HCT116 (cell line): ENCODE measurements around the gene FAF2. TPM values are rescaled to one million over a fixed set of nuclear protein-coding genes. Genes with fewer than 3 reads are reported as not detected.

Source experiments
- ATAC-seq: fragments of 200-7000 bp; cut with Tn5 transposase; 2 replicates; pipeline ENCODE4 v1.9.1; 2020; ENCODE audit warnings: mild to moderate bottlenecking, moderate library complexity
- BruUV-seq: library from RNA; stranded (reverse); fragments of 400-500 nt; replicated peaks from 2 replicates; lab custom pipeline; 2021; lab: Mats Ljungman, UMichigan
- CTCF ChIA-PET: fragments of 300-600 bp; sonication (Branson Sonifier 250); formaldehyde crosslinking; loops from one replicate; lab custom pipeline; 2021; ENCODE audit warnings: antibody characterized with exemption; lab: Charles Lee
- POLR2A ChIA-PET: fragments of 300-600, 350-600 bp; sonication (Branson Sonifier 250); formaldehyde crosslinking; loops from one replicate; lab custom pipeline; 2021; ENCODE audit warnings: antibody characterized with exemption; lab: Charles Lee
- RAD21 ChIA-PET, 2 experiments: fragments of 300-600 bp; sonication (Branson Sonifier 250); formaldehyde crosslinking; loops; one replicate each; lab custom pipeline; 2023; ENCODE audit warnings: low total read pairs in 2 of 2; ENCODE audit not compliant: uncharacterized antibody in 2 of 2, unreplicated experiment in 2 of 2, low non-redundant PET in 1 of 2; lab: Charles Lee
- DNase-seq: peaks from one replicate; pipeline ENCODE4 v3.0.0-alpha.2; 2010; ENCODE audit warnings: low read depth, low spot score
- H2AFZ ChIP-seq: fragments of 200-600 bp; shearing (Covaris generic), sonication (generic); 2 replicates; pipeline ENCODE4 v1.6.1; 2017; ENCODE audit warnings: low read depth, mixed run types, mixed read lengths, antibody characterized with exemption, low read length; ENCODE audit not compliant: poor library complexity, severe bottlenecking
- H3K27ac ChIP-seq: 2 replicates; pipeline ENCODE4 v1.5.1; 2012; ENCODE audit warnings: low read depth, low read length
- H3K27me3 ChIP-seq: fragments of 200-600 bp; sonication (generic); 2 replicates; pipeline ENCODE4 v1.6.1; 2016; ENCODE audit warnings: mixed run types, low read length, mixed read lengths; ENCODE audit not compliant: insufficient read depth
- H3K36me3 ChIP-seq, 2 experiments: fragments of 200-500 bp in 1 of 2; fragments of 200-600 bp in 1 of 2; sonication (Bioruptor generic) in 1 of 2; sonication (generic) in 1 of 2; 2 replicates each; pipeline versions ENCODE4 v1.5.1 to v1.6.1; 2014 to 2016; ENCODE audit warnings: low read length in 2 of 2, inconsistent platforms in 1 of 2, mixed read lengths in 1 of 2, mixed run types in 1 of 2; ENCODE audit not compliant: insufficient read depth in 2 of 2, control insufficient read depth in 1 of 2
- H3K4me1 ChIP-seq, 2 experiments: fragments of 200-600 bp in 1 of 2; sonication (generic) in 1 of 2; 2 replicates each; pipeline versions ENCODE4 v1.5.1 to v1.6.1; 2012 to 2017; ENCODE audit warnings: low read length in 2 of 2, inconsistent platforms in 1 of 2, mild to moderate bottlenecking in 1 of 2, mixed read lengths in 1 of 2, mixed run types in 1 of 2, moderate library complexity in 1 of 2; ENCODE audit not compliant: insufficient read depth in 2 of 2, control insufficient read depth in 1 of 2
- H3K4me2 ChIP-seq: fragments of 200-600 bp; sonication (generic); 2 replicates; pipeline ENCODE4 v1.6.1; 2017; ENCODE audit warnings: mixed run types, low read length, mixed read lengths
- H3K4me3 ChIP-seq, 2 experiments: fragments of 200-600 bp in 1 of 2; sonication (generic) in 1 of 2; replicated peaks in 1 of 2; 2 replicates each; pipeline ENCODE4 v1.5.1; 2011 to 2016; ENCODE audit warnings: low read length in 2 of 2, control low read depth in 1 of 2, low read depth in 1 of 2, mild to moderate bottlenecking in 1 of 2, mixed read lengths in 1 of 2, mixed run types in 1 of 2
- H3K79me2 ChIP-seq: fragments of 200-600 bp; sonication (generic); 2 replicates; pipeline ENCODE4 v1.6.1; 2017; ENCODE audit warnings: mild to moderate bottlenecking, mixed run types, low read length, moderate library complexity, mixed read lengths; ENCODE audit not compliant: insufficient read depth
- H3K9ac ChIP-seq: fragments of 200-600 bp; sonication (generic); 2 replicates; pipeline ENCODE4 v1.6.1; 2016; ENCODE audit warnings: low read length, mixed read lengths
- H3K9me2 ChIP-seq: fragments of 200-600 bp; sonication (generic), shearing (Covaris generic); 2 replicates; pipeline ENCODE4 v1.6.1; 2017; ENCODE audit warnings: mixed run types, mild to moderate bottlenecking, moderate library complexity; ENCODE audit not compliant: insufficient read depth
- H3K9me3 ChIP-seq, 2 experiments: fragments of 200-500 bp in 1 of 2; fragments of 200-600 bp in 1 of 2; sonication (Bioruptor generic) in 1 of 2; sonication (generic) in 1 of 2; 2 replicates each; pipeline ENCODE4 v1.6.1; 2014 to 2017; ENCODE audit warnings: low read length in 2 of 2, mixed read lengths in 2 of 2, inconsistent platforms in 1 of 2, low read depth in 1 of 2, mild to moderate bottlenecking in 1 of 2, mixed run types in 1 of 2, moderate library complexity in 1 of 2; ENCODE audit not compliant: control insufficient read depth in 1 of 2, insufficient read depth in 1 of 2
- H4K20me1 ChIP-seq: fragments of 200-600 bp; sonication (generic), shearing (Covaris generic); 2 replicates; pipeline ENCODE4 v1.6.1; 2017; ENCODE audit warnings: mixed run types, mild to moderate bottlenecking, moderate library complexity; ENCODE audit not compliant: insufficient read depth
- ATF3 ChIP-seq: IDR thresholded peaks from 2 replicates; pipeline ENCODE4 v1.6.1; 2012
- CBX3 ChIP-seq: IDR thresholded peaks from 2 replicates; pipeline ENCODE4 v1.6.1; 2012; ENCODE audit warnings: low read depth
- CEBPB ChIP-seq: IDR thresholded peaks from 2 replicates; pipeline ENCODE4 v1.6.1; 2012; ENCODE audit warnings: low read depth
- CTCF ChIP-seq, 3 experiments: fragments of 200-600 bp in 1 of 3; sonication (generic) in 1 of 3; IDR thresholded peaks in 2 of 3; conservative IDR thresholded peaks in 1 of 3; 2 replicates each; pipeline ENCODE4 v1.5.1; 2012 to 2017; ENCODE audit warnings: low read depth in 2 of 3, low read length in 2 of 3, antibody characterized with exemption in 1 of 3, borderline replicate concordance in 1 of 3, control low read depth in 1 of 3, mild to moderate bottlenecking in 1 of 3, mixed read lengths in 1 of 3, mixed run types in 1 of 3, moderate library complexity in 1 of 3; ENCODE audit not compliant: insufficient read depth in 1 of 3
- ELF1 ChIP-seq: IDR thresholded peaks from 2 replicates; pipeline ENCODE4 v1.6.1; 2012; ENCODE audit warnings: low read depth, borderline replicate concordance
- EZH2phosphoT487 ChIP-seq: fragments of 200-600 bp; IDR thresholded peaks from 2 replicates; pipeline ENCODE4 v1.6.1; 2018; ENCODE audit warnings: antibody characterized with exemption, borderline replicate concordance
- FOSL1 ChIP-seq: IDR thresholded peaks from 2 replicates; pipeline ENCODE4 v1.6.1; 2012; ENCODE audit warnings: low read depth
- JUND ChIP-seq: IDR thresholded peaks from 2 replicates; pipeline ENCODE4 v1.6.1; 2012
- POLR2AphosphoS5 ChIP-seq: IDR thresholded peaks from 2 replicates; pipeline ENCODE4 v1.6.1; 2011; ENCODE audit warnings: mild to moderate bottlenecking, low read depth, low read length, moderate library complexity
- RAD21 ChIP-seq: IDR thresholded peaks from 2 replicates; pipeline ENCODE4 v1.6.1; 2012; ENCODE audit warnings: low read depth, mild to moderate bottlenecking
- SIN3A ChIP-seq: IDR thresholded peaks from 2 replicates; pipeline ENCODE4 v1.6.1; 2012; ENCODE audit warnings: low read depth
- SRF ChIP-seq: IDR thresholded peaks from 2 replicates; pipeline ENCODE4 v1.6.1; 2012; ENCODE audit warnings: low read depth
- TCF7L2 ChIP-seq: IDR thresholded peaks from 2 replicates; pipeline ENCODE4 v1.7.0; 2011; ENCODE audit warnings: borderline replicate concordance, inconsistent platforms; ENCODE audit not compliant: insufficient read depth, insufficient read length; ENCODE audit errors: extremely low read depth
- YY1 ChIP-seq: IDR thresholded peaks from 2 replicates; pipeline ENCODE4 v1.6.1; 2011; ENCODE audit warnings: low read length, low read depth, moderate library complexity, mild to moderate bottlenecking; ENCODE audit not compliant: insufficient replicate concordance; ENCODE audit errors: extremely low read depth
- ZBTB33 ChIP-seq: IDR thresholded peaks from 2 replicates; pipeline ENCODE4 v1.6.1; 2011; ENCODE audit warnings: mild to moderate bottlenecking, low read length, moderate library complexity; ENCODE audit not compliant: insufficient replicate concordance; ENCODE audit errors: extremely low read depth
- ZNF274 ChIP-seq: fragments of 200-500 bp; sonication (Bioruptor generic); IDR thresholded peaks from 2 replicates; pipeline ENCODE4 v1.6.1; 2014; ENCODE audit warnings: mild to moderate bottlenecking, low read depth, low read length, inconsistent platforms
- intact Hi-C: fragments of 100-400 bp; cut with micrococcal nuclease; formaldehyde crosslinking; loops from 2 replicates; pipeline ENCODE4 v1.10.0; 2022
- total RNA-seq: library from RNA; stranded (reverse); gene quantifications from one replicate; pipeline ENCODE4 v1.2.1, GENCODE V29; 2021; ENCODE audit not compliant: unreplicated experiment

FAF2 gene
- total RNA-seq, 1 experiment from 2014 or later = 51.9 TPM

GRCh38 chr5:176458904-176459561 is 10.8 kb downstream of the FAF2 start:
- TF ChIP-seq ATF3 (no peak), EZH2phosphoT487 (no peak), TCF7L2 (no peak), SIN3A (no peak), FOSL1 (no peak), JUND (no peak), ZNF274 (no peak), CEBPB (no peak), ELF1 (no peak), POLR2AphosphoS5 (no peak), ZBTB33 (no peak), CBX3 (no peak), YY1 (no peak), SRF (no peak), RAD21 (no peak), CTCF (IDR thresholded peaks at IDR 0.05 in 2 of 3, conservative IDR thresholded peaks at IDR 0.05 in 1 of 3; ENCODE audit: borderline replicate concordance in 1 of 3, insufficient read depth in 1 of 3, low read depth in 2 of 3, low read length in 2 of 3) (no peak)
- H3K79me2 ChIP-seq = peaks cover 100% of the 10 kb centered on the region
- H3K9ac ChIP-seq = no peak overlapping the region
- CTCF ChIA-PET = no interaction called here
- H3K36me3 ChIP-seq = peaks cover 0 to 3% of the 10 kb centered on the region in 2 experiments; a peak in 1 of 4 replicates
- intact Hi-C loops = no loop called here
- H3K9me2 ChIP-seq = no peaks in the 10 kb centered on the region
- H3K9me3 ChIP-seq = no peaks in the 10 kb centered on the region
- BruUV-seq = no TSS peak
- H2AFZ ChIP-seq = no peak overlapping the region
- ATAC-seq (no peak), DNase-seq (no peak)
- no peak overlapping the region for H3K4me3 ChIP-seq
- no peaks in the 10 kb centered on the region for H3K4me1 ChIP-seq
- RAD21 ChIA-PET = no interaction called here
- H3K27me3 ChIP-seq = no peaks in the 10 kb centered on the region
- H4K20me1 ChIP-seq = peaks cover 5% of the 10 kb centered on the region
- no peak overlapping the region for H3K4me2 ChIP-seq
- H3K27ac ChIP-seq = no peak overlapping the region
- POLR2A ChIA-PET = no interaction called here
